ENCODE results near the gene SCAMP4.

- TF ChIP-seq, protein P1, sequence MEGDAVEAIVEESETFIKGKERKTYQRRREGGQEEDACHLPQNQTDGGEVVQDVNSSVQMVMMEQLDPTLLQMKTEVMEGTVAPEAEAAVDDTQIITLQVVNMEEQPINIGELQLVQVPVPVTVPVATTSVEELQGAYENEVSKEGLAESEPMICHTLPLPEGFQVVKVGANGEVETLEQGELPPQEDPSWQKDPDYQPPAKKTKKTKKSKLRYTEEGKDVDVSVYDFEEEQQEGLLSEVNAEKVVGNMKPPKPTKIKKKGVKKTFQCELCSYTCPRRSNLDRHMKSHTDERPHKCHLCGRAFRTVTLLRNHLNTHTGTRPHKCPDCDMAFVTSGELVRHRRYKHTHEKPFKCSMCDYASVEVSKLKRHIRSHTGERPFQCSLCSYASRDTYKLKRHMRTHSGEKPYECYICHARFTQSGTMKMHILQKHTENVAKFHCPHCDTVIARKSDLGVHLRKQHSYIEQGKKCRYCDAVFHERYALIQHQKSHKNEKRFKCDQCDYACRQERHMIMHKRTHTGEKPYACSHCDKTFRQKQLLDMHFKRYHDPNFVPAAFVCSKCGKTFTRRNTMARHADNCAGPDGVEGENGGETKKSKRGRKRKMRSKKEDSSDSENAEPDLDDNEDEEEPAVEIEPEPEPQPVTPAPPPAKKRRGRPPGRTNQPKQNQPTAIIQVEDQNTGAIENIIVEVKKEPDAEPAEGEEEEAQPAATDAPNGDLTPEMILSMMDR (conservative IDR thresholded peaks at IDR 0.05; ENCODE audit: low read length) = no peak
- no peak for TF ChIP-seq EZH2phosphoT487 (IDR thresholded peaks at IDR 0.05; ENCODE audit: borderline replicate concordance, low read depth, low read length)
These were observed 3.2 kb upstream of the SCAMP4 start for GRCh38 chr19:1901940-1902404.

Measured in OCI-LY7 (cell line).